Measurements from ENCODE around the gene TBC1D10A.
A peak's percentile ranks its signal among the peaks of the same experiment; 100 is the strongest.

Gene TBC1D10A

DNA sequence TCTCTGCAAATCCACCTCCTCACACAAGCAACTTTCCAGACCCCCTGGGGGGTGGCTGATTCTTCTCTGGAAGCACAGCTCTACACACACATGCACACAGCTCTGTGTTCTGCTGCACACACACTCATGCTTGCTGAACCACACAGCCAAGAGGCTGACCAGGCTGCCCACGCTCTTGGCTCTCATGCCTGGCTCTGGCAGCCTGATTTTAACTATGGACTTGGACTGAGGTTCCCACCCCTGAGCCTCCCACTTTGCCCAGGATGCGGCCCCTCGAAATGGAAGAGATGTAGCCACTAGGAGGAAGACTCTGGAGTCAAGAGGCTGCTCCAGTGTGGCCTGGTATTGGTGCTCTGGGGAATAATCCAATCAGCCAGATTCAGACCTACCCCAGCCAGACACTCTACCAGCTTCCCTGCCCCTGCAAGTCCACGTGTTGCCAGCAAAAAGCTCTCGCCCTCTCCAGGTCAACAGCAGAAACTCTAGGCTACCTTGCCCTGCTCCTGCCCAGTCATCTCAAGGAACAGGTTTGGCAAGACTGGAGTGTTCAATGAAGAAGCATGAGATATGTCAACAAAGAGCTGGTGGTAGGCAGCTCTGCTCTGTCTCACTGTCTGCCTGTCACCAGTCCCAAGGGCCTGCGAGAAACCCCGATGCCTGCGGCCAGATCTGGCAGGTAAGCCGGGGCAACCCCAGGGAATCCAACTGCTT lies 28.6 kb downstream of the TBC1D10A start:
- no peak for DNase-seq

DNA sequence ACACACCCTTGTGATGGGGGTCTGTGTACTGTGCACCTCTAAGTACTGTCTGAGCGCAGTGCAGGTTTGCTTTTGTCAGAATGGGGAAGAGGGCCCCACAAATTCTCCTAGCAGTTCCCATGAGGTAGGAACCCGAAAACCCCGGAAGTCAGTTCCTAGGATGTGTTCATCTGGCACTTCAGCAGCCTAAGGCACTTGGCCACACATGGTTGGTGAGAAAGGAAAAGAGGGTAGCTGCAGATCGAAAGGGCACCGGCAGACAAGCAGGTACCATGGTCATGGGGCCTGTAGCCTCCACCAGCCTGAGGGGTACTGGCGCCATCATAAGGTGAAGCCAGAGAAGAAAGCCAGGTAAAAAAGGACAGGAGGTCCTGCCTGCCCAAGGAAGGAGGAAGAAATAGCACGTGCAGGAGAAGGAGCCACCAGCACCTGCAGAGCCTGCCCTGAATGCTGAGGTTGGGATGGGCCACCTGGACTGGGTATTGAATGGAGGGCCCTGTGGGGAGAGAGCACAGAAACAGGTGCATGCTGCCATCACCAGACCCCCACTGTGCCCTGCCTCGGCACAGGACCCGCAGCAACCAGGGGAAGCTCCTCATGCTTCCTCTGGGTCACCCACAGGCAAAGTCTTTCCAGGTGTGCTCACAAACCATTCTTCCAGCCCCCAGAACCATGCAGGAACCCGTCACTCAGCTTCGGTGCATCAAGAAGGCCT lies 29.3 kb downstream of the TBC1D10A start:
- DNase-seq: no peak

DNA sequence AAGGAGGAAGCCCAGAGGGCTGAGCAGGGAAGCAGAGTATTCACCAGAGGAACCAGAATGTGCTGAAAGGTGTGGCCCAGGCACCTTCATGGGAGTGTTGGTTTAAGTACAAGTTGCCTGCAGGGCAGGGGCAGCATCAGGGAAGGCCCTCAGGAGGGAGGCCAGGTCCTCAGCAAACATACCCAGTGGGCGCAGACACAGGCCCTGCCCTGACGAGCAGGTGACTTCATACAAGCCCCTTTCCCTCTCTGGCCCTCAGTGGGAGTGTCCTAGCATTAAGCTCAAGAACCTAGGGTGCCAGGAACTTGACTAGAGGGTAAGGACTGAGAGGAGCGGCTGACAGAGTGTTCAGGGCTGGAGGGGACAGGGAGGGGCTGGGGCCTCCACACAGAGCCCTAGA lies 29.9 kb downstream of the TBC1D10A start:
- DNase-seq: no peak

DNA sequence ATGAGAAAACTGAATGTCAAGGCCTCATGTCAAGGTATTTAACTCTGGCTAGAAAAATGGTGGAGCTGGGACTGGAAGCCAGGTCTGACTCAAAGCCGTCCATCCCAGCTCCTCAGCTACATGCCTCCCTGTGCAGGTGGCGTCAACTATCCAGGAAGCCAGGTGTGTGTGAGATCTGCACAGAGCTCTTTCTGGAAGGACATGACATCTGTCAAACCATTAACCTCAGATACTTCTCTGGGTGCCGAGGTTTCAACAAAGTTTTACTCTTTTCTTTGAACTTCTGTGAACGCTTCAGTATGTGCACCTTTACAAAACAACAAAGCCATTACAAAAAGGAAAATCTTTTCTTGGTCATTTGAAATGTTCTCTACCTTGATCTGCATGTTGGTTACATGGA lies 30.4 kb downstream of the TBC1D10A start:
- no peak for DNase-seq

DNA sequence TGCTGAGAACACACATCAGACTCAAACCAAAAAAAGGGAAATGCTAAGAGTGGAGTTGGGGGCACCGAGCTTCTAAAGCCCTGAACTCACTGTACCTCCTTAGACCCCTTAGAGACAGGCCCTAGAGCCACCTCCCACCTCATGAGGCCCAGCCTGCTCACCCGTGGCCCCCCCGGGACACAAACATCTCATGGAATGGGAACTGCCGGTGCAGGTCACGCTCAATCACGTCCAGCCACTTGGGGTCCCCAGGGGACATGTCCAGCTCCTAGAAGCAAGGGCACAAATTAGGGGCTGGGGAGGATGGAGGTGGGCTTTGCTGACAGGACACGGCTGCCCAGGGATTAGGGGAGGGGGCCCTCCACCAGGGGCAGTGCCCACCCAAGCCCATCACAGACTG lies 31.2 kb downstream of the TBC1D10A start:
- DNase-seq: no peak

DNA sequence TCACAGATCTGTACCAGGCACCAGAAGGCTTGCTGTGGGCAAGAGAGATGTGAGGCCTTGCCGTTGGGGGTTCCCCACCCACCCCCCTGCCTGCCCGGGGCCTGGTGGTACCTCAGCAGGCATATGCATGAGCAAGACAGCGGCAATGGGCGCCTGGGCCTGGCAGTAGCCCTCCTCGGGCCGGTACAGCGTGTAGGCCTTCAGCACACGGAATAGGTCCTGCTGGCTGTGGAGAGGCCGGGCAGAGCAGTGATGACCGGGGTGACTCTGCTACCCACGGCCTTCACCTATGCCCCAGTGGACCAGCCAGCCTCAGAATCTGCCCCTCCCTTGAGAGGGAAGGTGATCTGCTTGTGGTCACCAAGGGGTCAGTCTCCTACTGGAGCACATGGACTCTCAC lies 31.9 kb downstream of the TBC1D10A start:
- no peak for DNase-seq

DNA sequence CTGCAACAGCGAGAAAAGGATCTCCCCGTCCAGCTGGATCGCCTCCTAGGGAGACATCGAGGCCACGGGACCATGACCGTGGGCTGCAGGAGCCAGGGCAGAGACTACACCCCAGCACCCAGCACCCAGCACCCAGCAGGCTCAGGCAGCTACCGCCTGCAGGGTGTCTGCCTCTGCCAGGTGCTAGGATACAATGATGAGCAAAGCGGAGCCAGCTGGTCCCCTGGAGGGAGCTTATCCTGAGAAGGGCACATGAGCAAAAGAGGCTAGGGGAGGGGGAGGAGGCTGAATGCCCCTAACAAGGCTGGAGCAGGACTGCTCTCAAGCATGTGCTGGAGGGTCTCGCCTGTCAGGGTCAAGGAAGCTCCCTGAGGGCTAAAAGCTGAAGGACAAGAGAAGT lies 32.7 kb downstream of the TBC1D10A start:
- no peak for DNase-seq

DNA sequence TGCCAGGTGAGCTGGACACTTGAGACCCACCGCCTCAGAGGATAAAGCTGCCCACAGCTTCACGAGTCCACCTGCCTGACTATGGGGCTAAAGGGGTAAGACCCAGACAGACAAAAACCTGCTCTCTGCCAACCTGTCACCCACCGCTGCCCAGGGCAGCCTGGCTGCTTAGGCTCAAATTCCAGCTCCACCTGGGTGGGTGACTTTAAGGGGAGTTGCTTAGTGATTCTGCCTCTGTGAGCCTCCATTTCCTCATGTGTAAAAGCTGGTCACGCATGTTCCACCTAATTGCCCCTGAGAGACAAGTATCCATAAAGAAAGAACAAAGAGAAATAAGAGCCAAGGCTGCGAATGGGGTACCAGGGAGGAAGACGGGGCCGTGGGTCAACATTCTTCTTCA lies 33.7 kb downstream of the TBC1D10A start:
- no peak for DNase-seq

DNA sequence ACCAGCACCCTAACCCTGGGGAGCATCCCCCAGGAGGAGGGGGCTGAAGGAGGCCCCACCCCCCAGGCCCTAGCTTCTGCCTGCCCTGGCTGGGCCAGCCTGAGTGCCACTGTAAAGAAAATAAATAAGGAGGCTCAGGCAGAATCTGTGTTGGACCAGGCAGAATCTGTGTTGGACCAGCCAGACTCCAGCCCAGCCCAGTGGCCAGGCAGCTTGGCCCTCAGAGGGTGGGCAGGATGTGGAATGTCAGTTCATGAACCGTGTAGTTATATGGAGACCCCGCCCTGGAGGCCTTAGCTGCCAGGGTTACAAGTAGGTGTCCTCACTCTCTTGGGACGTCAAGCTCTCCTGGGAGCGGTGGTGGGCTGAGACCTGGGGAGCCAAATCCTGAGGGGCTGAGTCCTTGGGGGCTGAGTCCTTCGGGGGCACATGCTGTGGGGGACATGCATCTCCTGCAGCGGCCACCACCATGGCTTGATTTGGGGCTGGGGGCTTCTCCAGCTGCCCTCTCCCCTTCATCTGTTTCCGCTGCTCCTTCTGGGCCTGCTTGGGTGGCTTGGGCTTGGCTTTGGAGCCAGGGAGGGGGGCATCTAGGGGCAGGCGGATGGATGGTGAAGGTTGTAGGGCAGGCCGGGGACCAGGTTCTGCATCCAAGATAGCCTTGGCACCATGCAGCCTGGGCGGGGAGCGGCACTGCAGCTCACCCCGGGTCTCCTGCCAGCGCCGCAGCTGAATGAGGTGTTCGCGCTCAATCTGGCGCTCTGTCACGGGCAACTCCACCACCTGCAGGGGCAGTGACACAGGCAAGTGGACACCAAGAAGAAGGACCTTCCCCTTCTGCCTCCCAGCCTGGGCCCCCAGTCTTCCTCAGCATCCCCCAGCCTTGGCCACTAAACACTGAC lies 34.4 kb downstream of the TBC1D10A start:
- no peak for DNase-seq

DNA sequence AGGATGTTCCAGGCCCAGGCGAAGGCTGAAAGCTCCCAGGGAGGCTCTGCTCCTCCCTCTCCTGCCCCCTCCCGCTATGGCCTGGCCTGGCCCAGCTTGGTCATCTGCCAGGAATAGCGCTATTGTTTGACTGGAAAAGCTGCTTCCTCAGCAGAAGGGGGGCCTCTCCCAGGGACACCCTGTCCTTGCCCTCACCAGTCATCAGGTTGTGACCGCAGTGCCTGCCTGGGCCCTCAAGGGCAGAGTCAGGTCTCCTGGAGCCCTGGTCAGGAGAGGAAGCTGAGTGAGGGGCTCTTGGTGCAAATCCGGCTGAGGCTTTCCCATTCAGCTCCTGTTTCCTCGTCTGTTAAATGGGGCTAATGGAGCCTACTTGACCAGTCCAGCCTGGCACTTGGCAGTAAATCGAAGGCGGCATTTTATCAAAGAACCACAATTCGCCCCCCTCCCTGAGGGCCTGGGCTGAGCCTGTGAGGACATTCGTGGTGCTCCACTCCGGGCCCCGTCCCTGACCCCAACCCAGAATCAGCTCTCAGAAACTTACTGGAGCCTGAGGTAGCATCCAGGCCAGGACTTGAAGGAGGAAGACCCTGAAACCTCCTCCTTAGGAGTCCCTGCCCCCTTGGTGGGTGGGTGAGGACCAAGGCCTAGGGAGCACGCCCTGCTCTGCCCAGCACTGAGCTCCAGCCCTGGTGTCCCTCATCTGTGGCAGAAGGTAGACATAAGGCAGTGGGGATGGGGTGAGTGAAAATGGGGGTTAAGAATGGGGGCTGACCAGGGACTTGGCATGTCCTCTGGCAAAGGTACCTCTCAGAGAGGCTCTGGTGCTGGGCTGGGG lies 35.5 kb downstream of the TBC1D10A start:
- no peak for DNase-seq

DNA sequence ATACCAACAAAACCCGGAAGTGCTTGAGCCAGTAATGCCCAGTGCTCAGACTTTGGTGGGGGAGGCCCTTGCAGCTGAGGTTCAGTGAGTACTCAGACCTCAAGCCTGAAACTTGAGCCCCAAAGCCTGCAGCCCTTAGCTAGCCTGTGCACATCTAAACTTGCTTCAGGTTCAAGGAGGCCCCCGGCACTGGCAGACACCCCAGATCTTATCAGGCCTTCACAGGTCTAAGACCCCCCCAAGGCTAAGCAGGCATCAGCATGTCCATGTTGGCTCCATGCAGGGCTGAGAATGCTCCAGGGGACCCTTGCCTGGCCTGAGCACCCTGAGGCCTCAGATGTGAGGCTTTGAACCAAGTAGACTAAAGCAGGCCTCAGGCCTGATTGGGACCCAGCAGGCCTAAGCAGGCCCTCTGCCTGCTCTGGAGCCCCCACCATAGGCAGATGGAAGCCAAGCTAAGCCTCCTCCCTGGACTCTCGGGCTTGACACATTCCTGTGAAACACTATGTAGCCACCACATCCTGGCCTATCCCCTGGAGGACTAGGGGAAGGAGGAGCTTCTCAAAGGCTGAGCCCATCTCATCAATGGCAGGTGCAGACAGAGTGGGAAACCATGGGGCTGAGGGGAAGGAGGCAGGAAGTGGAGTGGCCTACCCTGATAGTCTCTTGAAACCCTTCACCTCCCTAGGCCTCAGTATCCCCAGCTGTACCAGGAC lies 36.2 kb downstream of the TBC1D10A start:
- DNase-seq: no peak

DNA sequence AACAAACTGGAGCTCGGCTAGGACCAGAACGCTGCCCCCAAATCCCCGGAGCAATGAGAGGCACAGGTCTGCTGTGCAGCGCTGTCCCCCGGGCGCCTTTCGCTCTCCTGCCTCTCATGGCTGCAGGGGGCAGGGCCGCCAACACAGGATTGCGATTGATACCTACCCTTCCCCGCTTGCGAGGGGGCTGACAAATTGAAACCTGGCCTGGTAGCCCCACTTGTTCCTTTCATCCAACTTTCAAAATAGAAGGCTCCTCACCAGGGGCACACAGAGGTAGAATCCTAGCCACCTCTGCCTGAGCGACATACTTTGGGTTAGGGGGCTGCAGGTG lies 36.8 kb downstream of the TBC1D10A start:
- DNase-seq: peak; percentile 30

DNA sequence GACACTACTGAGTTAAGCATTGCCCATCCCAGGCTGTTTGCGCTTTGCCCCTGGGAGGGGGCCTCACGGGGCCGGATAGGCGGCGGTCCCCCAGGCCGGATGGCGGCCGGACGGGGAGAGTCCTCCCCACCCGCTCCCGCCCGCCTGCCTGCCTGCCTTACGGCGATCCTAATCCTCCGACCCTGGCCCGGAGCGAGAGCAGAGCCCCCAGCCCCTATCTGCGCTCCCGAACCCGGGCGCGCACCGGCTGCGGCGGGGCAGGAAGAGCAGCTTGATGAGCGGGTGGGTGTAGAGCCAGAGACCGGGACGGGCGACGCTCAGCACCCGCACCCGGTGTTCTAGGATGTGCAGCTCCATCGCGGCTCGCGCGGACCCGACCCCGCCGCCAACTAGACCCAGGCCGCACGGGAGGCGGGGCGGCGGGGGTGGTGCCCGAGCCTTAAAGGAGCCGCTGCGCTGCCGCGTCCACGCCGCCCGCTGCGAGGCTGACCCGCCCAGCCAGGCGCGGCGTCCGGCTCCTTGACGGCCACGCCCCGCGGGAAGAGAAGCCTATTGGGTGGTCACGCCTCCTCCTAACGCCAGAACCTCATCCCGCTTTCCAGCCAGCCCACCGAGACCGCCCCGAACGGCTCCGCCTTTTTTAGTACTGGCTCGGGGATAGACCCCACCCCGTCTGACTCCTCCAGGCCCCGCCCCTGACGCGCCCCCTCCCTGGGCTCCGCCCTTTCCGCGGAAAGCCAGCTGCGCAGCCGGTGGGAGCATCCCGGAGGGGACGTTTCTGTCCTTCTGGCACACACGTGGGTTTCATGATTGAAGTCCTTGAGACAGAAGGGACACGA lies 37.4 kb downstream of the TBC1D10A start, which contains the start of gene CASTOR1:
Gene CASTOR1 (minus strand): TSS at position 365 of the 839 bp plus-strand sequence. CDS start 8 bp downstream, at position 357.
- DNase-seq: peak; percentile 90

DNA sequence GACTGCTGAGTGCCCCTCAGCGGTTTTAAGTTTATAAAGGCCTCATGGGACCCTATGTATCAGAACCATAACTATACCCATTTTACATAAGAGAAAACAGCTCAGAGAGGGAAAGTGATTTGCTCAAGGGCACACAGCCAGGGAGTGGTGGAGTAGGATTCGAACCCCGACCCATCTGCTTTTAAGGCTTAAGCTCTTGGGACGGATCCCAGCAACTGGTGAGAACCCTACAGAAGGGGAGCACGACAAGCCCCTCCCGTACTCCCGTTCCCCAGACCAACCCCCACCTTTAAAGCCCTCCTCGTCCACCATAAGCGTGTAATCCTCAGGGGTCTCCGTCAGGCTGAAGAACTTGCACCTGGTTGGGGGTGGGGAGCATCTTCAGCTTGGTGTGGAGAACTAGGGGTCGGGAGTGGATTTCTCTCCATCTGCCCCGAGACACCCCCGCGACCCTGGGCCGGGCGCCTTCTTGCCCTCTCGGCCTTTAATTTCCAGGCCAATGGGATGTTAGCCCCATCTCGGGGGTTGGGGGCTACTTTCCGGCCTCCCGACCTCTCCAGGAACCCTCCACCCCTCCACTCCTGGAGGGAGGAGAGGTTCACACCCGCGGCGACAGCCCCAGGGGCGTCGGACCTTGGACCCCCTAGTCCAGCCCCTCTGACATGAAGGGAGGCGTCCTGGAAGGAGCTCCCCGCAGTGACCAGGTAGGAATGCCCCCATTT lies 38.2 kb downstream of the TBC1D10A start:
- DNase-seq: no peak

DNA sequence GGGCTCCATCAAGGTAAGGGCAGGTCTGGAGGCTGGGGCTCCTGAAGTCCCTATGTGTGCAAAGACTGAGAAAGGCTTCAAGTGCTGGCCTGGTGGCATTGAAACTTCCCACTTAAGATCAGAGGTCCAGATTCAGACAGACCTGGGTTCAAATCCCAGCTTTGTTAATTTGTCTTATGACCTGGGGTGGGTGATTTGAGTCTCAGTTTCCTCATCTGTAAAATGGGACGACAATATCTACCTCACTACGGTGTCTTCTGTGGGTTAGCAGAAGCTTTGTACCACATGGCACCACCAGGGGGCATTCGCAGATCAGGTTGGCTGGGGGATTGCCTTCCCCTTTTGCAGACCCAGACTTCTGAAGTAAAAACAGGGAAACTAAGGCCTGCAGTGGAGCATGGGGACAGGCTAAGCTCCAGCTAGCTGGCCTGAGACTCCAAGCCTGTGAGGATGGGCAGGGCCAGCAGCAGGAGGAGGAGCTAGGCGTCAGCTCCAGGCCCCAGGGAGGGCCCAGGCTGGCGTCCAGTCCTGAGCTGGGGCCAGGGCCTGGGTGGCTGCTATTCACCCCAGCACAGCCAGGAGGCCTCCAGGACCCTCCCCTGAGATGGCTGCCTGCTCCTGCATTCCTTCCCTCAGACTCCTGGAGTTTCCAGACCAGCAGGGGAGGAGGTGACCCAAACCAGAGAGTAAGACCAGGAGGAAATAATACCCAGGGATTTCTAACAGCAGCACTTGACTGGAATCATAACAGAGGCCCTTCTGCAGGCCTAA lies 38.9 kb downstream of the TBC1D10A start:
- DNase-seq: peak; percentile 88

DNA sequence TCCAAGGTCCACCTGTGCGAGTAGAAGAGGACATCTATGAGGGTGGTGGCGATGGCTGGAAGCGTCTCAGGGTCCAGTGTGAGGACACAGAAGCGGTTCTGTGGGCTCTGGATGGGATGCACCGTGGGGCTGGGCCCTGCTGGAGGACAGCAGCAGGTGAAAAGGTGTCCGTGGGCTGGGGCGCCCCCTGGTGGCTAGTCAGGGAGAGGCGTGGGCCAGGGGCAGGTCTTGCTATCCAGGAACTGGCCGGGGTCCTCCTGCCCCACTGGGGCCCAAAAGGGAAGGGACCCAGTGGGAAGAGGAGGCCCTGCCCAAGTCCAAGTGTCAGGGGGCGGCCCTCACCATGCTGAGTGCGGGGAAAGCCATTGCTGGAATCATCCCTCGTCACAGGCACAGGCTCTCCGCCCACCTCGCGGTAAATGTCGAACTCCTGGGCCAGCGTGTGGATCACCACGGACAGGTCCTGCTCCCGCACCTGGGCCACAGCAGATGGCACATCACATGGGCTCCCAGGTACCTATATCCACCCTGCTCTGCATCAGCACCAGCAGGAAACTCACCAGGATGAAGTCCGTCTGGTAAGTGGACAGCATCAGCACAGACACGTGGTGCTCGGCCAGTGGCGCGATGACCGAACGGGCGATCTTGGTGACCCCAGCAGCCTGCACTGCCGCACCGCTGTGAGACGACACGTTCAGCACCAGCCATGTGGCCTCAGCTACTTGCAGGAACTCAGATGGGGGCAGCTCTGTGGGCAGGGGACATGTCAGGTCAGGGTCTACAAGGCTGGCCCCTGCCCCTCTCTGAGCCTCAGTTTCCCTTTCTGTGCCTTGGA lies 39.7 kb downstream of the TBC1D10A start:
- peak; percentile 73 for DNase-seq

DNA sequence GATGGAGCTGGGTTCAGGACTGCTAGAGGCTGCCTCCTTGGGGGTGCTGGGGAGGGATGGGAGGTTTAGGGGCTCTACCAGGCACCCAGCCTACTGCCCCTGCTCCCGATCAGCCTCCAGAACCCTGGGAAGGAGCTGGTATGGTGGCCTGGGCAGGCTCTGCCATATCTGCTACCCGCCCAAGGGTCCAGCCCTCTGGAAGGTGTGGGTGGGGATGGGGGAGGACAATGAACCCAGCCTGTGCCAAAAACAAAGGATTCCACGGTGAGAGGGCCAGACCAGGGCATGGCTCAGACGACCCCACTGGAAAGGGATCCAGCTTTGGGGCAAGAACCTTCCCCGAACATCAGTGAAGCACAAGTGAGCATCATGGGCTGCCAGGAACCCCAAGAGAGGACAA lies 40.4 kb downstream of the TBC1D10A start:
- no peak for DNase-seq

DNA sequence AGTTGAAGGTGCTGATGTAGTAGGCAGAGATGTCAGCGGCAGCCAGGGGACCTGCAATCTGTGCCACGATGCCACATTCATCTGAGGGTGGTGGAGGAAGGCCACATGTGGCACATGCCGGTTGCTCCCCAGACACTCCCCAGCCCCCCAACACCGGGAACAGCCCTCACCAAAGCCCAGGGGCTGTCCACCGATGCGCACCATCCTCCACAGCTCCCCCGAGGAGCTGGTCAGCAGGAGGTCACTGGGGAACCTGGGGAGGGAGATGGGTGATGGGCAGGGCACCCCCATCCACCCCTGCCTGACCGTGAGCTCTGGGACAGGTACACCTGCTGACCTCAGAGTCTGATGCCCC lies 40.9 kb downstream of the TBC1D10A start:
- no peak for DNase-seq

Data from CD4-positive, alpha-beta T cell treated with Interleukin-4 for 4 hours (primary cell).